MM.1S (cell line): ENCODE measurements around the gene TNFRSF12A.

Experiments
- EZH2 ChIP-seq: fragments of 300-600 bp; sonication (generic); optimal IDR thresholded peaks from 2 replicates; pipeline ENCODE3; 2017; ENCODE audit warnings: low read depth, mild to moderate bottlenecking, antibody characterized with exemption, low read length, mixed read lengths
- TF ChIP-seq, protein P1 (sequence below): fragments of 300-600 bp; sonication (generic); IDR thresholded peaks from 2 replicates; pipeline ENCODE4 v1.5.1; 2016; ENCODE audit warnings: antibody characterized with exemption, low read length, mixed read lengths

DNA sequence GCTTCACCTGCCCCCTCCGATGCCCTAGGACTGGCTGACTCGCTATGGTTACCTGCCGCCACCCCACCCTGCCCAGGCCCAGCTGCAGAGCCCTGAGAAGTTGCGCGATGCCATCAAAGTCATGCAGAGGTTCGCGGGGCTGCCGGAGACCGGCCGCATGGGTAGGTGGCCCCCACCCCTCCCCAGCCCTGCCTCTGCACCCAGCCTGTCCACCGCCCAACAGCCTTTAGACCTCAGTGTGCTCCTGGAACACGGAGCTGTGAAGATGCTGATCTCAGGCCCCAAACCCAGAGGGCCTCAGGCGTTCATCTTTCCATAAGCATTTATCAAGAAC, 27.2 kb downstream of the TNFRSF12A start:
- TF ChIP-seq, protein P1, sequence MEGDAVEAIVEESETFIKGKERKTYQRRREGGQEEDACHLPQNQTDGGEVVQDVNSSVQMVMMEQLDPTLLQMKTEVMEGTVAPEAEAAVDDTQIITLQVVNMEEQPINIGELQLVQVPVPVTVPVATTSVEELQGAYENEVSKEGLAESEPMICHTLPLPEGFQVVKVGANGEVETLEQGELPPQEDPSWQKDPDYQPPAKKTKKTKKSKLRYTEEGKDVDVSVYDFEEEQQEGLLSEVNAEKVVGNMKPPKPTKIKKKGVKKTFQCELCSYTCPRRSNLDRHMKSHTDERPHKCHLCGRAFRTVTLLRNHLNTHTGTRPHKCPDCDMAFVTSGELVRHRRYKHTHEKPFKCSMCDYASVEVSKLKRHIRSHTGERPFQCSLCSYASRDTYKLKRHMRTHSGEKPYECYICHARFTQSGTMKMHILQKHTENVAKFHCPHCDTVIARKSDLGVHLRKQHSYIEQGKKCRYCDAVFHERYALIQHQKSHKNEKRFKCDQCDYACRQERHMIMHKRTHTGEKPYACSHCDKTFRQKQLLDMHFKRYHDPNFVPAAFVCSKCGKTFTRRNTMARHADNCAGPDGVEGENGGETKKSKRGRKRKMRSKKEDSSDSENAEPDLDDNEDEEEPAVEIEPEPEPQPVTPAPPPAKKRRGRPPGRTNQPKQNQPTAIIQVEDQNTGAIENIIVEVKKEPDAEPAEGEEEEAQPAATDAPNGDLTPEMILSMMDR: no peak
- no peak for TF ChIP-seq EZH2
